SKM-1 treated with dmso at 0.1 percent for 144 hours (cell line): ENCODE results near the gene DOCK6.
"Not testable (repeated sequence)": the region's sequence is repeated elsewhere in the genome, so short reads cannot be mapped to it uniquely, and the experiment has no call there.

Source experiments
- DNase-seq: peaks from one replicate; lab custom pipeline; 2025; ENCODE audit not compliant: unreplicated experiment; lab: John Stamatoyannopoulos, UW

The DOCK6 gene

DNA sequence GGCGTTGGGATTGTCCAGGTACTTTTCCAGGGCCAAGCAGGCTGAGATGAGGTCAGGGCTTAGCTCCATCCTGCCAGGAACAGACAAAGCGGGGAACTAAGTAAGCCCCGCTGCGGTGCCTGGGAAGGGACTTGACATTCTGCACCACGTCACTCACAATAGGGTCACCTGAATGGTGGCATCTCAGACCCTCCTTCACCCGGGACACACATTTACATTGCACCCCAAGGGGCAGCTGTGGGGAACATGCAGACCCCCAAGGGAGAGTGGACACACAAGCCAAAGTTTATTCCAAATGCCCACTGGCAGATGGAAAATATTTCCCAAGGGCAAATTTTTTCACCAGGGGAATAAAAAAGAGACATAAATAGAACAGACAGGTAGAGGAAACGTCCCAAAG is 86.4 kb downstream of the DOCK6 start:
- DNase-seq: no peak

DNA sequence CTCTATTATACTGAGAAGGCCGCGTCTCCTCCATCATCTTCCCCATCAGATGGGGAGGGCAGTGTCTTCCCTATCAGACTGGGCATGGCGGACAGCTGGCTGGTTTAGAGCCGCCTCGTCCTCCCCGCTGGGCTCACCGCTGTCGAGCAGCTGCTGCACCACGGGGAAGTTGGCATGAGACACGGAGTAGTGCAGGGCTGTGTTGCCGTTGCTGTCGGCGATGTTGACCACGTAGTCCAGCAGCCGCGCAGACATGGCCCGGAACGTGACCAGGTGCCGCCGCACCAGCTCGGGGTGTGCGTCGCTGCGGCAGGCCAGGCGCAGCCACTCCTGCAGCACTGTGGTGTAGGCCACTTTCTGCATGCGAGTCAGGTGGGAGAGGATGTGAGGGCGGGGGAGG is 88.0 kb downstream of the DOCK6 start:
- DNase-seq: no peak

DNA sequence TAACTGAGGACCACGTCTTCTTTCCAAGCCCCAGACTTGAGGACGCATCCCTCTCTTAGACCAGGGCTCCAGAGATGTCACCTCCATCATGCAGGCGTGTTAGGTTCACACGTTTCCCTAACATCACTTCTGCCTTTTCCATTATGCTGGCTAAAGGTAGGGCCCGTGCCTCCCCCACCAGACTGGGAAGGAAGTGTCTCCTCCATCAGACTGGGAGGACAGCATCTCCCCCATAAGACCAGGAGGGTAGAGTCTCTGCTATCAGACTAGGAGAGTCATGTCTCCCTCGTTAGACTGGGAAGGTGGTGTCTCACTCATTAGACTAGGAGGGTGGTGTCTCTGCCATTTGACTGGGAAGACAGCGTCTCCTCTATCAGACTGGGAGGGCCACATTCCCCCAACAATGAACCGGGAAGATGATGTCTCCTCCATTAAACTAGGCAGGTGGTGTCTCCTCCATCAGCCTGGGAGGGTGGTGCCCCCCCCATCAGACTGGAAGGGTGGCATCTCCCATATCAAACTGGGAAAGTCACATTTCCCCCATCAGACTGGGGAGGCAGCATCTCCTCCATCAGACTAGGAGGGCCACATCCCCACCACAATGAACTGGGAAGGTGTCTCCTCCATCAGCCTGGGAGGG is 88.7 kb downstream of the DOCK6 start:
- DNase-seq: no peak

DNA sequence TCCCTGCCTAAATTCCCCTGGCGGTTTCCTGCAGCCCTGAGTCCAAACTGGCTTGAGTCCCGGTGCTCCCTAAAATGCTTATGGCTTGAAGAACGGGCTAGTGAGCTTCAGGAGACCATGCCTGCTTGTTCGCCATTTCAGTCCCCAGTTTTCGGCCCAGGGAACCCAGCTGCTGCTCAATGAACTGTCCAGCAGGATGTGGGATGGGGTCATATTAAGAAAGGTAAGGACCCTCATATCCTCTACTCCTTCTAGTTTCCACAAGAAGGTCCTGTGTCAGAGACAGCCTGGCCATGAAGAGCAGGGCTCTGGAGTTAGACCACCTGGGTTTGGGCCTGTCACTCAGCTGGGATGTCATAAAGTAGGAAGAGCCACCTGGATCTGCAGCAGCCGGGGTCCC is 89.7 kb downstream of the DOCK6 start:
- DNase-seq: no peak

DNA sequence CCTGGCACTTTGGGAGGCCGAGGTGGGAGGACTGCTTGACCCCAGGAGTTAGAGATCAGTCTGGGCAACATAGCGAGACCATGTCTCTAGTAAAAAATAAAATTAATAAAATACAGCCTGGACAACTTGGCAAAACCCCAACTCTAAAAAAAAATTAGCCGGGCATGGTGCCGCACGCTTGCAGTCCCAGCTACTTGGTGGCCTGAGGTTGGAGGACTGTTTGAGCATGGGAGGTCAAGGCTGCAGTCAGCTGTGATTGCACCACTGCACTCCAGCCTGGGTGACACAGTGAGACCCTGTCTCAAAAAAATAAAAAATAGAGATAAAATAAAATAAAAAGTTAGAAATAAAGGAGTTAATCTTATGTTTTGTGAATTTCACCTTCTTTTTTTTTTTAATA is 91.2 kb downstream of the DOCK6 start:
- DNase-seq: no peak

DNA sequence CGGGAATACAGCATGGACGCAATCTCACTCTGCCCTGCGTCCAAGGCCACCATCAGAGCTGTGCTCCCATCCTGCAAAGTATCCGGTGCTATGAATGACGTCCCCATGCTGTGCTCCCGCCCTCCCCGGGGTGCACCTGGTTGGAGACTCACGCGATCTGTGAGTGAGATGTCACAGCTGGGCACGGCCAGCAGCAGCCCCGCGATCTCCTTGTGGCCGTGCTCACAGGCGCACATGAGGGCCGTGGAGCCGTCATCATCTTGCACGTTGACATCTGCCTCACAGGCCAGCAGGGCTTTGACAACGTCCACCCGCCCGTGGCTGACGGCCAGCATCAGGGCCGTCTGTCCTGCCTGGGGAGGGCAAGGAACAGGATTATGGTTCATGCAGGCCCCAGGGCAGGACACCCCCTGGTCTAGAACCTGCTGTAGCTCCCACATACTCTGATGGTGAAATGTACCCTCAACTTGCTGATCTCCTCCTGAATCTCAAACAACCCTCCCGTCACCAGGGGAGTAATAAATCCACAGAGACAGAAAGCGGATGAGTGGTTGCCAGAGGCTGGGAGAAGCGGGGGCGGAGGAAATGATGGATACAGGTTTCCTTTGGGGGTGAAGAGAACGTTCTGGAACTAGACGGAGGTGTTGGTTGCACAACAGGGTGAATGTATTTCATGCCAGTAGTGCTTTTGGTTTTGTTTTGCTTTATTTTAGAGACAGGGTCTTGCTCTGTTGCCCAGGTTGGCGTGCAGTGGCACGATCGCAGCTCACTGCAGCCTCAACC is 92.2 kb downstream of the DOCK6 start:
- DNase-seq: no peak

DNA sequence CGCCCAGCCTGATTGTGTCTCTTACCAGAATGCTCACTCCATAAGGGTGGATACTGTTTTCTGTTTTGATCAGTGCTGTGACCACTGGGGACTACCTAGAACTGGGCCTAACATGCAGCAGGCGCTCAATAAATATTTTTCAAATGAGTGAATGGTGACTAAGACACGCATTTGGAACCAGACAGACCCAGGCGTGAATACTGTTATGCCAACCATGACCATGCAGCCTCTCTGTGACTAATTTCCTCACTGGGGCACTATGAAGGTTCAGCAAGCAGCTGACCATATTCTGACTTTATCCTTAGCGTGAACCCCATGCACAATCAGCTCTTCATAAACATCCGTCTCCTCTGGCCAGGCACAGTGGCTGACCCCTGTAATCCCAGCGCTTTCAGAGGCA is 93.8 kb downstream of the DOCK6 start:
- no peak for DNase-seq

DNA sequence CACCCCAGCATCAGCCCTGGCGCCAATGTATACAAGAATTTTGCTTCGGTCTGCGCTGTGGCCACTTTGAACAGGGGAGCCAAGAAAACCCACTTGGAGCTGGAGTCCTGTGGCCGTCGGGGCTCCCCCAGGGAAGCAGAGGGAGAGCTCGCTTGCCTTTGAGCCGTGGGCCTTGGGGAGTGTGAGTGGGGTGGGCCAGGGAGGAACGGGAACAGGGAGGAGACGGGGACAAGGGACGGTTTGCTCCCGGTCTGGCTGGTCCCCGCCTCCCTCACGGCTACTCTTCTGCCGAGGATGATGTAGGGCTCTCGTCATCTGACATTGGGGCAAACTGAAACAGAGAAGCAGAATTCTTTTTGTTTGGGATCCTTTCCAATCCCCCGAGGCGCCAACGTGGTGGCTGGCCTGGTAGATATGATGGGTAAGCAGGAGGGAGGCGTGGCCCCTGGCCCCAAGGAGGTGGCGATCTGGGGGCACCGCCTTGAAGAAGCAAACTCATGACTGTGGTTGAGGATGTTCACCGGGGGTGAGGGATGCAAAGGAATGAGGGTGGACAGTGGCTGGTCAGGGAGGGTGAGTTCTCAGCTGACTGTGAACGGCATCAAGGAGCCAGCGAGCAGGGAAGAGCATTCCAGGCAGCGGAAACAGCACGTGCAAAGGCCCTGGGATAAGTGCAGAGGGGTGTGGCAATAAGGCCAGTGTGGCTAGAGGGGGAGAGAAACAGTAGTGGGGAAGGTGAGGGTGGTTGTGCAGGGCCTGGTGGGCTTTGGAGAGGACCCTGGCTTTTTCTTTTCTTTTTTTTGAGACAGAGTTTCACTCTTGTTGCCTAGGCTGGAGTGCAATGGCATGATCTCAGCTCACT is 95.8 kb downstream of the DOCK6 start:
- DNase-seq: no peak

DNA sequence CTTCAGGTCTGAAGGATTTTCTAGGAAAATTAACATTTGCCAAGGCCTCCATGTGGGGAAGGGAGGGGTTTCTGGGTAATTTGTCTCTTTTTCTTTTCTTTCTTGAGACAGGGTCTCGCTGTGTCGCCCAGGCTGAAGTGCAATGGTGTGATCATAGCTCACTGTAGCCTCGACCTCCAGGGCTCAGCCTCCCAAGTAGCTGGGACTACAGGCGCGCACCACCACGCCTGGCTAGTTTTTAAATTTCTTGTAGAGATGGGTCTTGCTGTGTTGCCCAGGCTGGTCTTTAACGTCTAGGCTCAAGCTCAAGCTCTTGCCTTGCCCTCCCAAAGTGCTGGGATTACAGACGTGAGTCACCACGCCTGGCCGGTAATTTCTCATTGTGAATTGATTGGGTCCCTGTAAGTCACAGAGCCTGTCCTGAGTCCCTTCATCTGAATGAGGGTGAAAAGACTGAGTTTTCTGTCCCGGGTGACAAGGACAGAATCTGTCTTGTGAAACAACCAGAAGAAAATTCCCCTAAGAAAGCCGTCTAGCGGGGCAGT is 96.8 kb downstream of the DOCK6 start:
- DNase-seq: no peak

DNA sequence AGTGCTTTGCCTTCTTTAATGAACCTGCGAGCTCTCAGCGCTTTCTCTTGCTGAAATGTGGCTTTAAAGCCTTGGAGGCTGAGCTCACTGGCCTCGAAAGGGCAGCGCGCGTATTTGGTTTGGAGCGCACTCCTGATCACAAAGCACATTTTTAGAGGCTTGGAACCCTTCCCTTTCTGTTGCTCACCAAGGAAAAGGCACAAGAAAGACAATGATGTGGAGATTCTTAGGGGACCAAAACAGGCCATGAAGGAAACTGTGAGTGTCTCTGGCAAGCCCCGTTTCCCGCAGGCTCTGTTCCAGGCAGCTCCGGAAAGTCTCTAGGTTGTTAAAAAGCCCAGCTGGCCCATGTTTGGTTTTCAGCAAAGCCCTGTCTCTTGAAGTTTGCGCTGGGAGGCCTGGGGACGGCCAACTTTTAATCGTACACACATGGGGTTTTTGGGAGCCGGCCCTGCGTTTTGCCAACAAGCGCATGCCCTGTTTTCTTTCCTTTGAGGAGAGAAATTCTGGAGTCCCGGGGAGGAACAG is 97.4 kb downstream of the DOCK6 start:
- DNase-seq: no peak

DNA sequence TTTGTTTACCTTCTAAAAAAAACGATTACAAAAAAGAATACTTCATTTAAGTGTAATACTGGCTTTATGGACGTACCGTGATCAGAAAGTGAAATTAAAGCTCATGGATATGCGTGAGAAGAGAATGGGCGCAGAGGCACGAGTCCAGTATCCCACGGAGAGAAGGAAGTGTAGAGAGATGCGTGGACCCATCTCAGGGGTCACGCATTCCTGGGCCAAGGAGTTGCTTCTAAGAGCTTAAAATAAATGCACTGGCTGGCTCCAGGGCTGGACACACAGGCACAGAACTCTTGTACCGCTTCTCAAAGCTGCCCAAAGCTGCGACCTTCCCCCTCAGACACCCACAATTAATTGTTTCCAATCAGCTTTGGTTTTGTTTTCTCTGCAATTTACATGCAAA is 98.0 kb downstream of the DOCK6 start:
- DNase-seq: no peak

DNA sequence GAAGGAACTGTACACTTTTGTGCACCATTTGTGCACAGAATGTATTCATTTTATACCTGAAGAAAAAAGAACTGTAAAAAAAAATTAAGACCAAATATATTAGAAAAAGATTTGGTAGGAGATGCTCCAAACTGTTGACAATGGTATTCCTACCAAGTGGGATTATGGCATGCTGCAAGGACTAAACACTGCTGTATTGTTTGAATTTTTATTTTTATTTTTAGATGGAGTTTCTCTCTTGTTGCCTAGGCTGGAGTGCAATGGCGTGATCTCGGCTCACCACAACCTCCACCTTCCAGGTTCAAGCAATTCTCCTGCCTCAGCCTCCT is 101.9 kb downstream of the DOCK6 start:
- DNase-seq: not testable (repeated sequence)

DNA sequence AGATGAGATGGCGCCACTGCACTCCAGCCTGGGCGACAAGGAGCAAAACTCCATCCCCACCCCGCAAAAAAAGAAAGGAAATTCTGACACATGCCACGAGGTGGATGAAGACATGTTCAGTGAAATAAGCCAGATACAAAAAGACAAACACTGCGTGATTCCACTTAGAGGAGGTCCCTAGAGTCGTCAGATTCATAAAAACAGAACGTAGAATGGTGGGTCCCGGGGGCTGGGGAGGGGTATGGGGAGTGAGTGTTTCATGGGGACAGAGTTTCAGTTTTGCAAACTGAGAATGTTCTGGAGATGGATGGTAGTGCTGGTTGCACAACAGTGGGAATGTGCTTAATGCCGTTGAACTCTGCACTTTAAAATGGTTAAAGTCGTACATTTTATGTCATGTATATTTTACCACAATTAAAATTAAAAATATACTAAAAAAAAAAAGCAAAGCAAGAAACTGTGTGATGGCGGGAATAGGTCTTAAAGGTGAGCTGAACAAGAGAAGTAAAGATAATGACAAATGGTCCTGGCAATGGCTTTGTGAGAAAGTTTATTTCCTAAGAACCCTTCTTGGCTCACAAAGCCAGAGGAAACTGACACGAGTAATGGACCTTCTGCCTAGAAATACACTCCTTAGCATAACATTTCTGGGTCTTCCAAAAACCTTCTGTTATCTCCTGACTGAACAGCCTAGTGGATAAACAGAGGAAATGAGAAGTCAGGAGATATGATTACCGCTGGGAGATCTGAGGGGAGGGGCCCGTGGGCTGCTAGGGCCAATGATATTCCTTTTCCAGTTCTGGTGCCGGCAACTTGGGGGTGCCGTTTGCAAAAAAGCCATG is 102.5 kb downstream of the DOCK6 start:
- no peak for DNase-seq

DNA sequence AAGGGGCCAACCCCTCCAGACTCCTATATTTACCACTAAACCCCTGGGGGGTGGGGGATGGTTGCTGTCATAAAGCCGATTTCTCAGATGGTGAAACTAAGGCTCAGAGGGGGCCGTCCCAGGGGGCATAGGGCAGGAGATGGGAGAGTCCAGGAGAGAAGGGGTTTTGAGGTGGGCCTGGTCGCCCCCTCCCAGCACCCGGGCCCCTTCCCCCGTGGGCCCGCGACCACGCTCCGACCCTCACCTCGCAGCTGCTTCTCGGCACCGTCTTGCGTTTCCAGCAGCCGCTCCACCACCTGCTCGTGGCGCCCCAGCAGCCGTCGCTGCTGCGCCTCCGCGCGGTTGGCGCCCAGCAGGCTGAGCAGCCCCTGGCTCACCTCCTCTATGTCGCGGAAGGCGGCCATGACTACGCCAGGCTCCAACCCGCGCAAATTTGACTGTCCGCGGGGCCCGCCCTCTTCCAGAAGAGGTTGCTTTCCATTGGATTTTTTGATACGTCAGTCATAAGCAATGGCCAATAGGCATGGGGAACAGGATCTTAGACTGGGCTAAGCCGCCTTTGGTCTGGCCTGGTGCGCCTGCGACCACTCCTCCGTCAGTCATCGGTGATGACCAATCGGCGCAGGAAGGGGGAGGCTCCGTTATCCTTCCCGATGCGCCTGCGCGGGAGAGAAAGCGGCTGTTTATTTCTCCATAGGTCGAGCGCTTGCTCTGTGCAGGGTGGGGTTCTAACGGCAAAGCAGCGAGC is 106.8 kb downstream of the DOCK6 start, which contains the start of gene SPC24:
Gene SPC24 (minus strand): TSS at position 410 of the 748 bp plus-strand sequence. CDS start 6 bp downstream, at position 404.
- peak; percentile 99 for DNase-seq

DNA sequence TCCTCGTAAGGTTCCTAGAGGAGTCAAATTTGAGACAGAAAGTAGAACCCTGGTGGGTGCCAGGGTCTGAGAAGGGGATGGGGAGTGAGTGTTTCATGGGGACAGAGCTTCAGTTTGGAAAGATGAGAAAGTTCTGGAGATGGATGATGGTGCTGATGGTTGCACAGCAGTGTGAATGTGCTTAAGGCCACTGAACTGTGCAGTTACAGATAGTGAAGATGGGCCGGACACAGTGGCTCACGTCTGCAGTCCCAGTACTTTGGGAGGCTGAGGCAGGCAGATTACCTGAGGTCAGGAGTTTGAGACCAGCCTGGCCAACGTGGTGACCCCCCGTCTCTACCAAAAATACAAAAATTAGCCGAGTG is 107.7 kb downstream of the DOCK6 start:
- DNase-seq: no peak

DNA sequence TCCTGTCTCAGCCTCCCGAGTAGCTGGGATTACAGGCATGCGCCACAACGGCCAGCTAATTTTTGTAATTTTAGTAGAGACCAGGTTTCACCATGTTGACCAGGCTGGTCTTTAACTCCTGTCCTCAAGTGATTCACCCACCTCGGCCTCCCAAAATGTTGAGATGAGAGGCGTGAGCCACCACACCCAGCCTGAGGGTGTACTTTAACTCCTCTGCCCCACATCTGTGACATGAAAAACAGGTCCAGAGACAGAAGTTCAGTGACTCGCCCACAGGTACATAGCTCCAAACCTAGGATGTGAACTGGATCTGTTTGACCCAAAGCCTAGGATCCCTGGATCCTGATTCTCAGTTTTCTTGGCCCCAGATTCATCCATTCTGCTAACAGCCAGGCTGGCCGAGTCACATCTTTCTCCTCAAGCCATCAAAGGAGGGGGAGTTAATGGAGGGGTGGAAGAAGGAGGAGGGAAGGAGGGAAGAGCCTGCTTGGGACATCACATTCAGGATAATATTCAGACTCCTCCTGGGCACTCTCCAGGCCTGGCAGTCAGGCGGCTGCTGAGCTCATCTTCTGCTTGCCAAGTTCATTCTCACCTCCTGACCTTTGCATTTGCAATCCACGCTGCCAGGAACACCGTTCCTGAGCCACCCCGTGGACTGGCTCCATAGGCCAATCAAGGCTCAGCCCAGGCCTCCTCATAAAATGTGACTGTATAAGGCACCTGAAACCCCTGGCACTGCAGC is 109.8 kb downstream of the DOCK6 start:
- DNase-seq: no peak

DNA sequence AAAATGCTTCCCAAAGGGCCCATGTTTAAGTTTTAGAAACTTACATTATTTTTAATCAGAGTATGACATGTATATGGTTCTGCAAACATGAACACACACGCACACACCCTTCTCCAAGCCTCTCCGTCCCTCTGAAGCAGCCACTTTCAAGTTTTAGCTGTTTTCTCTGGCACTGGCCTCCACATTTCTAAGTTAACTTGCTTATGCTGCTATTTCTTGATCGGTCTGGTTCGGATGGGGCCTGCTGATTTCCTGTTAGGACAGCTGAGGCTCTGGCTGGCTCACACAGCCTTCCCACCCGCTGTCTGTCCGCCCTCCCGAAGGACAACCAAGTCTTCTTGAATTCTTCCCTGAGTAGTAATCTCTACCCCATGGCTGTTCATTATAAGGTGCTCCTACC is 111.1 kb downstream of the DOCK6 start:
- DNase-seq: no peak
